GM12865 (cell line): ENCODE data around the gene STPG1.

Experiments
- DNase-seq: peaks from one replicate; pipeline ENCODE4 v3.0.0; 2010; ENCODE audit warnings: low read depth
- H3K4me3 ChIP-seq: 2 replicates; pipeline ENCODE4 v1.5.1; 2011; ENCODE audit warnings: mild to moderate bottlenecking, low read depth, low read length, control low read depth
- TF ChIP-seq, protein P1 (sequence below): IDR thresholded peaks from 2 replicates; pipeline ENCODE4 v1.5.1; 2011; ENCODE audit warnings: low read length, control low read depth, low read depth, inconsistent platforms; ENCODE audit not compliant: insufficient read depth; ENCODE audit errors: missing control alignments

The STPG1 gene

DNA sequence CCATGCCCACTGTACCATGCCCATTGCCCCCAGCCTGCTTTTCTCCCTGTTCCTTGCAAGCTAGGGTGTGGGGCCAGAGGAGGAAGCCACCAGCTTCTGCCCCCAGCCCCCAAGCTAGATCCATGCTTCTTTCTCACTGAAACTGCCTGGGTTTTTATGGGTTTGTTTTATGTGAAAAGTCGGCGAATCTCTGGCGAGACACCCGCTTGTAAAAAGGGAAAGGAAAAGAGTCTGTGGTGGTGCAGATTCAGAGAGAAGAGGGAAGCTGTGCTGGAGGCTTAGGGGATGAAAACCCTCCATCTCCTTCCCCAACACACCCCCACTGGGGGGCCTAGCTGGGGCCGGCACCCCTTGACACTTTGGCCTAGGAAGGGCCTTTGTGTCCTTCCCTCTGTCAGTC lies 68.2 kb downstream of the STPG1 start:
- TF ChIP-seq, protein P1, sequence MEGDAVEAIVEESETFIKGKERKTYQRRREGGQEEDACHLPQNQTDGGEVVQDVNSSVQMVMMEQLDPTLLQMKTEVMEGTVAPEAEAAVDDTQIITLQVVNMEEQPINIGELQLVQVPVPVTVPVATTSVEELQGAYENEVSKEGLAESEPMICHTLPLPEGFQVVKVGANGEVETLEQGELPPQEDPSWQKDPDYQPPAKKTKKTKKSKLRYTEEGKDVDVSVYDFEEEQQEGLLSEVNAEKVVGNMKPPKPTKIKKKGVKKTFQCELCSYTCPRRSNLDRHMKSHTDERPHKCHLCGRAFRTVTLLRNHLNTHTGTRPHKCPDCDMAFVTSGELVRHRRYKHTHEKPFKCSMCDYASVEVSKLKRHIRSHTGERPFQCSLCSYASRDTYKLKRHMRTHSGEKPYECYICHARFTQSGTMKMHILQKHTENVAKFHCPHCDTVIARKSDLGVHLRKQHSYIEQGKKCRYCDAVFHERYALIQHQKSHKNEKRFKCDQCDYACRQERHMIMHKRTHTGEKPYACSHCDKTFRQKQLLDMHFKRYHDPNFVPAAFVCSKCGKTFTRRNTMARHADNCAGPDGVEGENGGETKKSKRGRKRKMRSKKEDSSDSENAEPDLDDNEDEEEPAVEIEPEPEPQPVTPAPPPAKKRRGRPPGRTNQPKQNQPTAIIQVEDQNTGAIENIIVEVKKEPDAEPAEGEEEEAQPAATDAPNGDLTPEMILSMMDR: no peak
- H3K4me3 ChIP-seq: no peak overlapping the region
- DNase-seq: no peak

DNA sequence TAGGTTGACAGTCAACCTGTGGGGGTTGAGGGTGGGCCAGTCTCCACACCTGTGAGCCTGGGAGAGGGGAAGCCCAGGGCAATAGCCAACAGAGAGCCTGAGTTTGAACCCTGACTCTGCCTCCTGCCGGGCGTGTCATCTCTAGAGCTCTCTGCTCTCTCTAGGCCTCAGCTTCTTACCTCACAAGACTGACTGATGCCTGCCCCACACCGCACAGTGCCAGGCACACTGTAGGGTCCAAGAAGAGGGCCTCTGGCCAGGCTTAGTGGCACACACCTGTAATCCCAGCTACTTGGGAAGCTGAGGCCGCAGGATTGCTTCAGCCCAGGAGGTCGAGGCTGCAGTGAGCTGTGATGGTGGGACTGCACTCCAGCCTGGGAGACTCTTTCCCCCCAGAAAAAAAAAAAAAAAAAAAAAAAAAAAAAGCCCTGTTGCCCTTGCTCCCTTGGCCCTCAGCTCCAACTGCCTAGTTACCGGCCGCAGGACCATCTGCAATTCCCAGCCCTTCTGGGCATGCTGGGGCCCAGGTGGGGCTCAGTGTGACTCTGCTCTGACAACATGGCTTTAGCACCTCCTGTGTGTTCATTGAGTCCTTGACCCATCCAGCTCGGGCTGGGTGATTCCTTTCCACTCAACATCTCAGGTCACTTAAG lies 69.4 kb downstream of the STPG1 start:
- TF ChIP-seq, protein P1: no peak
- H3K4me3 ChIP-seq: no peak overlapping the region
- no peak for DNase-seq

DNA sequence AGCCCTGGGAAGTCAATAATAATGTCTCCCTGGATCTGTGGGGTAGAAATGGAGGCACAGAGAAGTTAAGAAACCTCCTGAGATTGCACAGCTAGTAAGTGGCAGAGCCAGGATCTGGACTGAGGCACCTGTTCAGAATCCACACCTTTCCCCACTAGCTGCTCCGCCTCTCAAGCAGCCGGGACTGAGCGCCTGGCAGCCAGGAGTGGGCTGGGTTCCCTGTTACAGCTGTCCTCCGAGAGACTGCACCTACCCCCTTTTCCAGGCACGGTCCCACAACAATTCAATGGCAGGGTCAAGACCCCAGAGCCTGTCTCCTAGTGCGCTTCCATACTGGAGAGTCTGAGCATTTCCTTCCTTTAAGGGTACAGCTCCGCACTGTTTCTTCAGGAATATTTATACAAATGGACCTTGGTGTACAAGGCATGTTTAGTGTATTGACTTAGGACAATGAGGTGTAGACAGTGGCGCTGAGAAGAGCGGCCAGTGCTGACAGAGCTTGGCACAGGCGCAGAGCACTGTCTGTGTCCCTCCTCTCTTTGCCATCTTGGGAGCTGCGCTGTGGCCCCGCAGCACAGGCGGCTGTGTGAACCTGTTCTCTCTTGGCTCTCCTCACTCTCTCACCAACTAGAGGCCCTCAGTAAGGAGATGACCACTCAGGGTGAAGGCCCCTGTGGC lies 70.0 kb downstream of the STPG1 start:
- TF ChIP-seq, protein P1: no peak
- no peak overlapping the region for H3K4me3 ChIP-seq
- DNase-seq: no peak

DNA sequence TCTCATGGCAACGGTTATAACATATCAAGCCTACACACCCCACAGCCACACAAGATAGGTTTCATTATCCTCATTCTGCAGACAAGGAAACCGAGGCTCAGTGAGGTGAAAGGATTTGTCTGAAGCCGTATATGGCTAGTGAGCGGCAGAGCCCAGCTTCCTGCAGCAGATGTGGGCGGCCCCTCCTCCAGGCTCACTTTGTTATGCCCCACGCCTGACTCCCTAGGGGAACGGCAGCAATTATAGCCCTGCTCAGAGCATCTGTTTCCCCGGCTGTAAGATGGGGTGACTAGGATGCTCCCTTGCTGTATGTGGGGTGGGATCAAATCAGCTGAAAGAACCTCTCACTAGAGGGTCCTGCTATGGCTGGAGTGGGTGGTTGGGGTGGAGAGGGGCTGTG lies 72.3 kb downstream of the STPG1 start:
- TF ChIP-seq, protein P1: no peak
- DNase-seq: no peak
- H3K4me3 ChIP-seq: no peak overlapping the region

DNA sequence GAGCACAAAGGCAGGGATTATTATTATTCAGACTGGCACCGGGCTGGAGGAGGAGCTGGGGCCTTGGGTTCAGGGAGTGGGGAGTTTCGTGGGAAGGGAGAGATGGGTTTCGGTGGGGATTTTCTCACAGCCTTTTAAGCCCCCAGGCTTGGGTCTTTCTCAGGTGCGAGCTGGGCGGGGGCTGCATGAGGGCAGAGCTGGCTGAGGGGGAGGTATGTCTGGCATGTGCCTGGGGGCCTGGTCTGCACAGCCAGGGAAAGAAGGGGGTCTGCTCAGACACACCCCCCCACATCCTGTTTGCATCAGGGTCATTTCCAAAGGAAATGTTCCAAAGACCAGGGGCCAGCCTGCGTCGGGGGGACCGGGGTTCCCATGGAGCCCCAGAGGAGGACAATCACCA lies 72.8 kb downstream of the STPG1 start:
- no peak overlapping the region for H3K4me3 ChIP-seq
- TF ChIP-seq, protein P1: no peak
- DNase-seq: no peak

DNA sequence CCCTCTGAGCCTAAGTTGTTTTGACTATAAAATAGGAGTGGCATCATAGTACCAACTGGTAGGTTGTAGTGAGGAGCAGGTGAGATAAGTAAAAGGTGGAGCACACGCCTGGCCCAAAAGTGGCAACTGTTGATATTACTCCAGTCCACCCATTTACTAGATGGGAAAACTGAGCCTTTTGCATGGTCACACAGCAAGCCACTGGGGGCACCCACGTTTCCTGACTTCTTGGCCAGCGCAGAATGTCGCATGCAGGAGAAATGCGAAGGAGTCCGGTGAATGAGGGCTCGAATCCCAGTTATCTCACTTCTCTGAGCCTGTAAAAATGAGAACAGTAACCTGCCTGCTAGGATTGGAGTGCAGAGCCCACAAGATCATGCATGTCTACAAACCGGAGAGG lies 73.6 kb downstream of the STPG1 start:
- no peak overlapping the region for H3K4me3 ChIP-seq
- TF ChIP-seq, protein P1: no peak
- DNase-seq: no peak
